H1 (cell line): ENCODE measurements around the gene SLC66A1. TPM values are rescaled to one million over a fixed set of nuclear protein-coding genes. Genes with fewer than 3 reads are reported as not detected.

Experiments used
- CTCF ChIA-PET: fragments of 300-600 bp; sonication (Branson Sonifier 250); formaldehyde crosslinking; loops from one replicate; lab custom pipeline; 2021; ENCODE audit not compliant: partially characterized antibody; lab: Charles Lee
- POLR2A ChIA-PET: fragments of 300-600 bp; sonication (Branson Sonifier 250); formaldehyde crosslinking; loops from one replicate; lab custom pipeline; 2021; ENCODE audit warnings: inconsistent platforms; ENCODE audit not compliant: partially characterized antibody; lab: Charles Lee
- DNase-seq, 2 experiments: peaks; one replicate each; pipeline versions ENCODE4 v3.0.0 to v3.0.0-alpha.2; 2010 to 2022; ENCODE audit warnings: low spot score in 2 of 2, low read depth in 1 of 2, mixed read lengths in 1 of 2
- FAIRE-seq: peaks from 2 replicates; lab custom pipeline; 2011; peaks lifted over from hg19 to GRCh38; lab: Jason Lieb, UNC
- H2AFZ ChIP-seq: 2 replicates; pipeline ENCODE4 v1.8.1; 2012; ENCODE audit warnings: low read length, inconsistent platforms
- H2AK5ac ChIP-seq: 2 replicates; pipeline ENCODE4 v1.6.1; 2013; ENCODE audit warnings: low read depth, low read length
- H2BK120ac ChIP-seq: replicated peaks from 2 replicates; pipeline ENCODE3; 2013; ENCODE audit warnings: low read depth, low read length, inconsistent platforms
- H2BK12ac ChIP-seq: 2 replicates; pipeline ENCODE4 v1.6.1; 2013; ENCODE audit warnings: low read depth, low read length
- H2BK15ac ChIP-seq: 2 replicates; pipeline ENCODE4 v1.6.1; 2013; ENCODE audit warnings: low read length
- H2BK20ac ChIP-seq: 2 replicates; pipeline ENCODE4 v1.6.1; 2013; ENCODE audit warnings: low read length
- H2BK5ac ChIP-seq: 2 replicates; pipeline ENCODE4 v1.6.1; 2013; ENCODE audit warnings: low read depth, low read length
- H3K14ac ChIP-seq: 2 replicates; pipeline ENCODE4 v1.6.1; 2013; ENCODE audit warnings: inconsistent platforms; ENCODE audit not compliant: insufficient read length
- H3K18ac ChIP-seq: 2 replicates; pipeline ENCODE4 v1.6.1; 2013; ENCODE audit warnings: low read length; ENCODE audit errors: extremely low read depth
- H3K23ac ChIP-seq: 2 replicates; pipeline ENCODE4 v1.6.1; 2013; ENCODE audit warnings: inconsistent platforms; ENCODE audit not compliant: insufficient read length
- H3K23me2 ChIP-seq: 2 replicates; pipeline ENCODE4 v1.6.1; 2013; ENCODE audit warnings: low read depth, low read length
- H3K27ac ChIP-seq: 2 replicates; pipeline ENCODE4 v1.6.1; 2011; ENCODE audit warnings: low read depth, low read length, inconsistent platforms
- H3K27me3 ChIP-seq, 4 experiments: replicated peaks in 1 of 4; 1 replicate in 1 of 4; 2 replicates in 3 of 4; pipeline versions ENCODE4 v1.6.1 to v1.8.1; 2011 to 2013; ENCODE audit warnings: low read length in 3 of 4, mild to moderate bottlenecking in 3 of 4, inconsistent platforms in 2 of 4, mixed read lengths in 2 of 4, moderate library complexity in 1 of 4; ENCODE audit not compliant: control insufficient read depth in 3 of 4, insufficient read depth in 3 of 4; ENCODE audit errors: extremely low read depth in 1 of 4
- H3K36me3 ChIP-seq, 4 experiments: 2 replicates each; pipeline versions ENCODE4 v1.6.1 to v1.8.1; 2011 to 2013; ENCODE audit warnings: mild to moderate bottlenecking in 4 of 4, low read length in 3 of 4, moderate library complexity in 2 of 4, control low read depth in 1 of 4, inconsistent platforms in 1 of 4; ENCODE audit not compliant: insufficient read depth in 4 of 4, control insufficient read depth in 2 of 4
- H3K4ac ChIP-seq: replicated peaks from 2 replicates; pipeline ENCODE3; 2013; ENCODE audit warnings: low read length, low read depth, mixed read lengths, inconsistent platforms; ENCODE audit not compliant: insufficient read length
- H3K4me1 ChIP-seq, 4 experiments: replicated peaks in 1 of 4; 1 replicate in 1 of 4; 2 replicates in 3 of 4; pipeline versions ENCODE4 v1.6.1 to v1.8.1; 2011 to 2013; ENCODE audit warnings: low read length in 3 of 4, inconsistent platforms in 2 of 4, mixed read lengths in 1 of 4; ENCODE audit not compliant: insufficient read depth in 4 of 4, control insufficient read depth in 3 of 4
- H3K4me2 ChIP-seq, 2 experiments: 2 replicates each; pipeline versions ENCODE4 v1.6.1 to v1.8.1; 2011 to 2013; ENCODE audit warnings: low read depth in 2 of 2, low read length in 2 of 2, control low read depth in 1 of 2, inconsistent platforms in 1 of 2, mild to moderate bottlenecking in 1 of 2; ENCODE audit not compliant: insufficient read depth in 1 of 2
- H3K4me3 ChIP-seq, 4 experiments: fragments of 200-600, 300-600 bp in 1 of 4; sonication (generic), shearing (Covaris generic), sonication (Bioruptor Twin) in 1 of 4; 2 replicates each; pipeline versions ENCODE4 v1.5.1 to v1.8.1; 2011 to 2016; ENCODE audit warnings: low read length in 4 of 4, low read depth in 3 of 4, control low read depth in 2 of 4, inconsistent platforms in 2 of 4, mild to moderate bottlenecking in 2 of 4, mixed read lengths in 1 of 4, moderate library complexity in 1 of 4; ENCODE audit not compliant: insufficient read depth in 2 of 4; ENCODE audit errors: extremely low read depth in 1 of 4
- H3K56ac ChIP-seq: replicated peaks from 2 replicates; pipeline ENCODE3; 2013; ENCODE audit warnings: low read depth, mild to moderate bottlenecking, mixed read lengths, low read length, inconsistent platforms; ENCODE audit not compliant: insufficient read length
- H3K79me1 ChIP-seq: 2 replicates; pipeline ENCODE4 v1.6.1; 2013; ENCODE audit warnings: low read depth, low read length, control low read depth
- H3K79me2 ChIP-seq, 2 experiments: 2 replicates each; pipeline versions ENCODE4 v1.6.1 to v1.8.1; 2012 to 2013; ENCODE audit warnings: low read length in 2 of 2, mild to moderate bottlenecking in 2 of 2, inconsistent platforms in 1 of 2; ENCODE audit not compliant: insufficient read depth in 2 of 2, control insufficient read depth in 1 of 2
- H3K9ac ChIP-seq, 4 experiments: replicated peaks in 1 of 4; 1 replicate in 1 of 4; 2 replicates in 3 of 4; pipeline versions ENCODE4 v1.6.1 to v1.8.1; 2011 to 2013; ENCODE audit warnings: low read depth in 3 of 4, low read length in 3 of 4, control low read depth in 2 of 4, mild to moderate bottlenecking in 2 of 4, moderate library complexity in 2 of 4, inconsistent platforms in 1 of 4; ENCODE audit errors: extremely low read depth in 1 of 4
- H3K9me3 ChIP-seq, 2 experiments: 2 replicates each; pipeline versions ENCODE4 v1.6.1 to v1.8.1; 2012 to 2013; ENCODE audit warnings: mild to moderate bottlenecking in 2 of 2, moderate library complexity in 2 of 2, control low read depth in 1 of 2, inconsistent platforms in 1 of 2, low read depth in 1 of 2, low read length in 1 of 2, mixed read lengths in 1 of 2; ENCODE audit not compliant: insufficient read depth in 2 of 2
- H4K20me1 ChIP-seq, 2 experiments: replicated peaks in 1 of 2; 2 replicates each; pipeline versions ENCODE3 to v1.8.1; 2011 to 2013; ENCODE audit warnings: inconsistent platforms in 2 of 2, low read length in 2 of 2, mild to moderate bottlenecking in 1 of 2; ENCODE audit not compliant: insufficient read depth in 2 of 2, control insufficient read depth in 1 of 2
- H4K5ac ChIP-seq: 2 replicates; pipeline ENCODE4 v1.6.1; 2013; ENCODE audit warnings: low read length, low read depth, mixed read lengths, inconsistent platforms; ENCODE audit not compliant: insufficient read length
- H4K8ac ChIP-seq: 2 replicates; pipeline ENCODE4 v1.8.0; 2013; ENCODE audit warnings: mild to moderate bottlenecking, moderate library complexity, low read length, inconsistent platforms; ENCODE audit not compliant: insufficient read depth; ENCODE audit errors: extremely low read depth
- H4K91ac ChIP-seq: replicated peaks from 2 replicates; pipeline ENCODE3; 2013; ENCODE audit warnings: low read length, mixed read lengths, inconsistent platforms; ENCODE audit not compliant: insufficient read length
- GTF2F1 ChIP-seq: IDR thresholded peaks from 2 replicates; pipeline ENCODE4 v1.6.1; 2012; ENCODE audit warnings: low read depth, low read length, improper control_type of control experiment, borderline replicate concordance
- HDAC6 ChIP-seq: IDR thresholded peaks from one replicate; pipeline ENCODE4 v1.7.1; 2012; ENCODE audit warnings: low read depth, mild to moderate bottlenecking, inconsistent platforms, low read length, moderate library complexity
- MAX ChIP-seq: IDR thresholded peaks from 2 replicates; pipeline ENCODE4 v1.6.1; 2012; ENCODE audit warnings: inconsistent platforms
- POLR2A ChIP-seq, 2 experiments: IDR thresholded peaks; 1 replicate in 1 of 2; 2 replicates in 1 of 2; pipeline ENCODE4 v1.6.1; 2011; ENCODE audit warnings: low read depth in 2 of 2, low read length in 2 of 2, mild to moderate bottlenecking in 2 of 2; ENCODE audit errors: control extremely low read depth in 1 of 2
- POU5F1 ChIP-seq: IDR thresholded peaks from 2 replicates; pipeline ENCODE4 v1.6.1; 2011; ENCODE audit warnings: low read depth, mild to moderate bottlenecking, low read length, moderate library complexity
- RNF2 ChIP-seq: fragments of 200-900, 300-1000 bp; sonication (generic); IDR thresholded peaks from 2 replicates; pipeline ENCODE4 v1.7.1; 2016; ENCODE audit warnings: borderline replicate concordance, low read depth, mild to moderate bottlenecking, antibody characterized with exemption, low read length; ENCODE audit not compliant: poor library complexity, severe bottlenecking; ENCODE audit errors: missing control alignments
- WGBS, 2 experiments: shearing (Covaris generic) in 1 of 2; methylation state at CpG; one replicate each; pipeline versions ENCODE4 v1.1.6 to v1.1.7; 2013 to 2015; ENCODE audit warnings: low lambda C conversion rate in 2 of 2, mixed read lengths in 2 of 2, inconsistent platforms in 1 of 2, low coverage in 1 of 2, missing lambda C conversion rate in 1 of 2; ENCODE audit not compliant: insufficient replicate concordance in 2 of 2, insufficient coverage in 1 of 2, insufficient read length in 1 of 2; ENCODE audit errors: extremely low coverage in 1 of 2, missing lambda C conversion rate in 1 of 2; 5-methylcytosine and 5-hydroxymethylcytosine counted together
- polyA plus RNA-seq, 7 experiments: library from polyadenylated mRNA; depleted of rRNA in 3 of 7; stranded (reverse) in 5 of 7; unstranded in 2 of 7; fragments of >200 nt in 5 of 7; fragments of 200-250 nt in 2 of 7; gene quantifications; 1 replicate in 5 of 7; 2 replicates in 1 of 7; 4 replicates in 1 of 7; pipeline versions ENCODE4 v1.2.1 to v1.2.3, GENCODE V29; 2011 to 2013; ENCODE audit warnings: missing spikeins in 2 of 7, mixed read lengths in 2 of 7
- total RNA-seq: library from RNA; stranded (reverse); fragmentation: NEBNext Ultra II Directional; extraction: Animal tissue kit (Norgen Biotek cat#: 25700); gene quantifications from 2 replicates; pipeline ENCODE4 v1.2.1, GENCODE V29; 2021

Gene SLC66A1
- total and polyA plus RNA-seq, 2 of the 8 experiments (the other 6 are each of a cell fraction or from before 2014, with no cell fraction given): 16.8 to 27.9 TPM

- H3K4me2 ChIP-seq: no peak overlapping the region
- H2AFZ ChIP-seq: no peak overlapping the region
- H3K27me3 ChIP-seq: no peaks in the 10 kb centered on the region
- no peak overlapping the region for H3K56ac ChIP-seq
- H3K23me2 ChIP-seq: no peaks in the 10 kb centered on the region
- no peak overlapping the region for H2AK5ac ChIP-seq
- H2BK12ac ChIP-seq: no peak overlapping the region
- 91% methylated on average over 17 of the region's 17 CpGs; no CpG with 5 or more reads in 1 of the 2 experiments for WGBS, 2 experiments
- H4K5ac ChIP-seq: no peak overlapping the region
- no peak overlapping the region for H3K14ac ChIP-seq
- no peaks in the 10 kb centered on the region for H3K9me3 ChIP-seq
- H3K79me2 ChIP-seq: no peaks in the 10 kb centered on the region
- TF ChIP-seq MAX: no peak
- TF ChIP-seq RNF2: no peak
- TF ChIP-seq POU5F1: no peak
- no peak for TF ChIP-seq POLR2A (IDR thresholded peaks at IDR 0.05; ENCODE audit: control extremely low read depth in 1 of 2, low read depth in 2 of 2, low read length in 2 of 2)
- TF ChIP-seq HDAC6: no peak
- no peak for TF ChIP-seq GTF2F1
- no peak overlapping the region for H3K4me3 ChIP-seq
- peaks cover 5 to 36% (median 17%) of the 10 kb centered on the region in 4 experiments; a peak in 6 of 8 replicates for H3K36me3 ChIP-seq
- no peak overlapping the region for H4K8ac ChIP-seq
- H3K79me1 ChIP-seq: no peaks in the 10 kb centered on the region; the same call in none of the 2 replicates
- no peak overlapping the region for H2BK15ac ChIP-seq
- H2BK120ac ChIP-seq: no peak overlapping the region
- H2BK5ac ChIP-seq: no peak overlapping the region
- peaks cover 13% of the 10 kb centered on the region in 2 experiments for H4K20me1 ChIP-seq
- H3K9ac ChIP-seq: no peak overlapping the region
- no peak overlapping the region for H3K4ac ChIP-seq
- H2BK20ac ChIP-seq: no peak overlapping the region
- no peak overlapping the region for H4K91ac ChIP-seq
- ChIA-PET CTCF (interaction anchor here (1.1 to 8.3 kb wide), 9 partner anchors 15 to 284 kb away, joined by 3 to 70 read pairs (median 8); no protein-coding TSS in a partner anchor), POLR2A (interaction anchor here (0.6 kb wide), 1 partner anchor 1641 kb away, joined by 3 read pairs; no protein-coding TSS in a partner anchor)
- H3K23ac ChIP-seq: no peak overlapping the region
- H3K4me1 ChIP-seq: no peaks in the 10 kb centered on the region
- no peak overlapping the region for H3K18ac ChIP-seq
- FAIRE-seq: no peak
- no peak for DNase-seq
- H3K27ac ChIP-seq: no peak overlapping the region
Observed at GRCh38 chr1:19377812-19378718, 65.9 kb downstream of the SLC66A1 start.
